ENCODE data around the gene STAT3.
A peak's percentile ranks its signal among the peaks of the same experiment; 100 is the strongest.

DNA sequence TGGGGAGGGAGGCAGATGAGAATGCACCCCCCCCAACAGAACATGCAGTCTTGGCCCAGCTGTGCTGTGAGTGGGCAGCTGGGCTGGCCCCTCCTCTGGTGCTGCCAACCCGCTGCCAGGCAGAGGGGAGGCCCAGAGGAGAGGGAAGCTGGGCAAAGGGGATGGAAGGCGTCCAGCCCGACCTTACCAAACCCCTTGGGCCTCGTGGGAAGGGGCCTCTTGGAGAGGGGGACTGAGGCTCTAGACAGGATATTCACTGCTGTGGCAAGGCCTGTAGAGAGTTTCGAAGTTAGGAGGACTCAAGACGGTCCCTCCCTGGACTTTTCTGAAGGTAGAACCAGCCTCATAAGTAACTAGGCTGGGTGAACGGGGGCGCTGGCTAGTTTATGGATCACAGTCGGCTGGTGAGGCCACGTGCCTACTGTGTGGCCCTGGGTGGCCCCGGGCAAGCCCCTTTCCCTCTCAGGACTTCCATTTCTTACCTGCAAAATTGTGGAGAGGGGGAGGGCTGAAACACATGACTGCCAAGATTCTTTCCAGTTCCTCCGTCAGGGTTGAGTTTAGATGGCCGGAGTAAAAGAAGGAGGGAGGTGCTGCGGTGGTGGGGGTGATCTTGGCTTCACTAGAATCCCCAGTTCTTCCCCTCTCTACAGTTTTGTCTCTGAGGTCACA lies 100.8 kb downstream of the STAT3 start:
- TF ChIP-seq, protein P1, sequence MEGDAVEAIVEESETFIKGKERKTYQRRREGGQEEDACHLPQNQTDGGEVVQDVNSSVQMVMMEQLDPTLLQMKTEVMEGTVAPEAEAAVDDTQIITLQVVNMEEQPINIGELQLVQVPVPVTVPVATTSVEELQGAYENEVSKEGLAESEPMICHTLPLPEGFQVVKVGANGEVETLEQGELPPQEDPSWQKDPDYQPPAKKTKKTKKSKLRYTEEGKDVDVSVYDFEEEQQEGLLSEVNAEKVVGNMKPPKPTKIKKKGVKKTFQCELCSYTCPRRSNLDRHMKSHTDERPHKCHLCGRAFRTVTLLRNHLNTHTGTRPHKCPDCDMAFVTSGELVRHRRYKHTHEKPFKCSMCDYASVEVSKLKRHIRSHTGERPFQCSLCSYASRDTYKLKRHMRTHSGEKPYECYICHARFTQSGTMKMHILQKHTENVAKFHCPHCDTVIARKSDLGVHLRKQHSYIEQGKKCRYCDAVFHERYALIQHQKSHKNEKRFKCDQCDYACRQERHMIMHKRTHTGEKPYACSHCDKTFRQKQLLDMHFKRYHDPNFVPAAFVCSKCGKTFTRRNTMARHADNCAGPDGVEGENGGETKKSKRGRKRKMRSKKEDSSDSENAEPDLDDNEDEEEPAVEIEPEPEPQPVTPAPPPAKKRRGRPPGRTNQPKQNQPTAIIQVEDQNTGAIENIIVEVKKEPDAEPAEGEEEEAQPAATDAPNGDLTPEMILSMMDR (IDR thresholded peaks at IDR 0.05), result no peak
- no peak for TF ChIP-seq EP300 (IDR thresholded peaks at IDR 0.05)
- peak; percentile 37 to 70 (median 64) for TF ChIP-seq POLR2AphosphoS5 (IDR thresholded peaks at IDR 0.05)

All from sigmoid colon (tissue), 4 donors.